CD4-positive, alpha-beta T cell (primary cell): ENCODE measurements around the gene CRTC1. TPM values are rescaled to one million over a fixed set of nuclear protein-coding genes. Genes with fewer than 3 reads are reported as not detected.

Experiments
- ATAC-seq: fragments of 200-7000 bp; cut with Tn5 transposase; one replicate; pipeline ENCODE4 v1.10.0; 2022; ENCODE audit warnings: mild to moderate bottlenecking; ENCODE audit not compliant: poor library complexity
- CTCF ChIA-PET: fragments of 350-600 bp; sonication (Branson Sonifier 250); formaldehyde crosslinking; loops from one replicate; lab custom pipeline; 2021; ENCODE audit warnings: antibody characterized with exemption, inconsistent platforms; lab: Charles Lee
- POLR2A ChIA-PET: fragments of 350-600 bp; sonication (Branson Sonifier 250); formaldehyde crosslinking; loops from one replicate; lab custom pipeline; 2021; ENCODE audit warnings: antibody characterized with exemption, inconsistent platforms; lab: Charles Lee
- DNase-seq, 14 experiments: peaks; one replicate each; pipeline ENCODE4 v3.0.0-alpha.2; 2013 to 2020; ENCODE audit warnings: mixed read lengths in 2 of 14
- H3K27ac ChIP-seq, 2 donors: one replicate each; pipeline versions ENCODE4 v1.5.1 to v1.7.0; 2013; ENCODE audit warnings: low read length in 2 of 2, low read depth in 1 of 2, mild to moderate bottlenecking in 1 of 2
- H3K27me3 ChIP-seq, 2 experiments: 1 replicate in 1 of 2; 2 replicates in 1 of 2; pipeline versions ENCODE4 v1.6.1 to v1.7.0; 2013; ENCODE audit warnings: low read length in 2 of 2, control low read depth in 1 of 2, mild to moderate bottlenecking in 1 of 2, moderate library complexity in 1 of 2; ENCODE audit not compliant: insufficient read depth in 2 of 2, control insufficient read depth in 1 of 2
- H3K36me3 ChIP-seq: one replicate; pipeline ENCODE4 v1.6.1; 2013; ENCODE audit warnings: low read length, control low read depth; ENCODE audit not compliant: insufficient read depth
- H3K4me1 ChIP-seq: one replicate; pipeline ENCODE4 v1.6.1; 2013; ENCODE audit warnings: low read length, control low read depth; ENCODE audit not compliant: insufficient read depth
- H3K4me3 ChIP-seq: one replicate; pipeline ENCODE4 v1.5.1; 2013; ENCODE audit warnings: mild to moderate bottlenecking, low read length, moderate library complexity
- H3K9me3 ChIP-seq, 2 experiments: 1 replicate in 1 of 2; 2 replicates in 1 of 2; pipeline versions ENCODE4 v1.6.1 to v1.7.0; 2013; ENCODE audit warnings: low read length in 2 of 2, mild to moderate bottlenecking in 2 of 2, control low read depth in 1 of 2, moderate library complexity in 1 of 2; ENCODE audit not compliant: control insufficient read depth in 1 of 2, insufficient read depth in 1 of 2
- H3K27ac Mint-ChIP-seq: one replicate; pipeline ENCODE4 v1.8.0; 2020; ENCODE audit warnings: mixed read lengths
- H3K27me3 Mint-ChIP-seq: one replicate; pipeline ENCODE4 v1.8.0; 2021; ENCODE audit warnings: mixed read lengths
- H3K36me3 Mint-ChIP-seq: one replicate; pipeline ENCODE4 v1.8.0; 2021; ENCODE audit warnings: low read depth, mixed read lengths
- H3K4me1 Mint-ChIP-seq: one replicate; pipeline ENCODE4 v1.8.0; 2021; ENCODE audit warnings: low read depth, mixed read lengths
- H3K4me3 Mint-ChIP-seq: one replicate; pipeline ENCODE4 v1.8.0; 2020; ENCODE audit warnings: mild to moderate bottlenecking, mixed read lengths
- H3K9me3 Mint-ChIP-seq: one replicate; pipeline ENCODE4 v1.8.0; 2020; ENCODE audit warnings: mixed read lengths
- CTCF ChIP-seq: fragments of 200-600 bp; IDR thresholded peaks from one replicate; pipeline ENCODE4 v1.8.0; 2022; ENCODE audit warnings: antibody characterized with exemption, mild to moderate bottlenecking
- intact Hi-C, 2 experiments: fragments of 100-400 bp; cut with DNase I in 1 of 2; cut with micrococcal nuclease in 1 of 2; formaldehyde crosslinking; loops; one replicate each; pipeline versions ENCODE4 v1.15.1 to v1.9.0; 2023 to 2025; cut with DNase I, micrococcal nuclease
- total RNA-seq, 174 experiments: library from RNA in 2 of 174; stranded (reverse) in 2 of 174; gene quantifications; one replicate each; pipeline ENCODE4 v1.2.3 and lab custom pipeline; 2021 to 2026

The CRTC1 gene
- total RNA-seq, 2 experiments from 2014 or later = 11.8 to 12.2 TPM

GRCh38 chr19:18762125-18763023, 78.9 kb downstream of the CRTC1 start:
- intact Hi-C loops = no loop called here
- ATAC-seq (no peak), DNase-seq (no peak)
- H3K9me3 Mint-ChIP-seq = no peaks in the 10 kb centered on the region
- no peak overlapping the region for H3K4me3 Mint-ChIP-seq
- peaks cover 4% of the 10 kb centered on the region for H3K36me3 Mint-ChIP-seq
- ChIA-PET CTCF (no interaction called here), POLR2A (no interaction called here)
- no peaks in the 10 kb centered on the region for H3K4me1 Mint-ChIP-seq
- H3K27me3 Mint-ChIP-seq = no peaks in the 10 kb centered on the region
- Histone ChIP-seq H3K36me3 (no peaks in the 10 kb centered on the region), H3K9me3 (peaks cover 0 to 4% of the 10 kb centered on the region in 2 experiments), H3K27ac (no peak overlapping the region), H3K4me1 (no peaks in the 10 kb centered on the region), H3K27me3 (no peaks in the 10 kb centered on the region), H3K4me3 (no peak overlapping the region)
- TF ChIP-seq CTCF = no peak
- no peak overlapping the region for H3K27ac Mint-ChIP-seq

- no peak for TF ChIP-seq CTCF
- H3K27me3 ChIP-seq = no peaks in the 10 kb centered on the region
- Mint-ChIP-seq H3K27me3 (no peaks in the 10 kb centered on the region), H3K36me3 (peaks cover 4% of the 10 kb centered on the region), H3K9me3 (no peaks in the 10 kb centered on the region), H3K27ac (no peak overlapping the region), H3K4me3 (no peak overlapping the region), H3K4me1 (no peaks in the 10 kb centered on the region)
- CTCF ChIA-PET = no interaction called here
- peaks cover 0 to 4% of the 10 kb centered on the region in 2 experiments for H3K9me3 ChIP-seq
- no peak overlapping the region for H3K4me3 ChIP-seq
- intact Hi-C loops = no loop called here
- H3K27ac ChIP-seq = no peak overlapping the region
- POLR2A ChIA-PET = no interaction called here
- H3K36me3 ChIP-seq = peaks cover 2% of the 10 kb centered on the region
- no peak for DNase-seq
- ATAC-seq = no peak
- H3K4me1 ChIP-seq = no peaks in the 10 kb centered on the region
Measured at GRCh38 chr19:18763674-18764590, 80.5 kb downstream of the CRTC1 start.

GRCh38 chr19:18764591-18765051, 81.1 kb downstream of the CRTC1 start:
- H3K27me3 ChIP-seq = no peaks in the 10 kb centered on the region
- ChIA-PET CTCF (interaction anchor here (1.7 kb wide), 1 partner anchor 314 kb away, joined by 3 read pairs; no protein-coding TSS in a partner anchor), POLR2A (no interaction called here)
- no peak overlapping the region for H3K27ac Mint-ChIP-seq
- no peak overlapping the region for H3K4me3 ChIP-seq
- TF ChIP-seq CTCF = no peak
- intact Hi-C loops = no loop called here
- no peak overlapping the region for H3K4me3 Mint-ChIP-seq
- DNase-seq (no peak), ATAC-seq (no peak)
- peaks cover 2% of the 10 kb centered on the region for H3K36me3 ChIP-seq
- H3K4me1 Mint-ChIP-seq = no peaks in the 10 kb centered on the region
- no peaks in the 10 kb centered on the region for H3K27me3 Mint-ChIP-seq
- no peak overlapping the region for H3K27ac ChIP-seq
- no peaks in the 10 kb centered on the region for H3K4me1 ChIP-seq
- peaks cover 0 to 4% of the 10 kb centered on the region in 2 experiments for H3K9me3 ChIP-seq
- H3K36me3 Mint-ChIP-seq = peaks cover 4% of the 10 kb centered on the region
- no peaks in the 10 kb centered on the region for H3K9me3 Mint-ChIP-seq
